NCI-H2029 treated with DMSO at 0.1 percent for 48 hours (cell line): ENCODE results near the gene NLRC3.

Experiments
- DNase-seq: peaks from one replicate; lab custom pipeline; 2025; lab: John Stamatoyannopoulos, UW

The NLRC3 gene

DNA sequence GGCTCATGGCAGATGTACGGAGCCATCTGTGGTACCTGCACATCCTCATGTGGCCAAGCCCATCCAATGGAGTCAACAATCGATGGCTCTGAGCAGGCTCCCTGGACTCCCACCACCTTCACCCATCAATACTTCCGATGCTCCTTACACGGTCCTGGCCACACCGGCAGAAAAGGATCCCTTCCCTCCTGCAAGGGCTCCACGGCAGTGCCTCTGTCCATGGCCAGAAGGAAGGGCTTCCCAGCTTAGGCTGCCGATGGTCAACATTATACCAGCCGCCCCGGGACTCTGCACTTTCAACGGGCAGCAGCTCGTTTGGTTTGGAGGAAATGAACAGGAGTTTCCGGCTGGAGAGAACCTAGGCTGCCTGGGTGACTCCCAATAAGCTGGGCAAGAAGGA lies 21.0 kb upstream of the NLRC3 start:
- DNase-seq = no peak

GRCh38 chr16:3597676-3598075 lies 20.5 kb upstream of the NLRC3 start:
- DNase-seq = no peak

DNA sequence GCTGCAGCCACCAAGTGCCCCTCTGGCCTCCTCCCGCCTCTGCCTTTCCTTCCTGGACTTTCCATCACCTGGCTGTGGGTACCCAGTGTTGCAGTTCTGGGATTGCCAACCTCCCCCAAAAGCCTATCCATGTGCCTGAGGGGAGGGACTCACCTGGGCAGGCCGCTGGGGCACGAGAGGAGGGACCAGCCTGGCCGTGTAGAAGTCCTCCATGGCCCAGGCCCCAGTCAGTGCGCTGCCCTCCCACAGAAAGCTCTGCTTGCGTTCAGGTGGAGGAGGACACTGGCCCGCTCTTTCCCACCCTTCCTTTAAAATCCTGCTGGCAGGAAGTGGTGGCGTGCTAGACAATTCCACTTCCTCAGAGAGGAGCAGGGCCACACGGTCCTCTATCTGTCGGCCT lies 20.0 kb upstream of the NLRC3 start:
- no peak for DNase-seq

DNA sequence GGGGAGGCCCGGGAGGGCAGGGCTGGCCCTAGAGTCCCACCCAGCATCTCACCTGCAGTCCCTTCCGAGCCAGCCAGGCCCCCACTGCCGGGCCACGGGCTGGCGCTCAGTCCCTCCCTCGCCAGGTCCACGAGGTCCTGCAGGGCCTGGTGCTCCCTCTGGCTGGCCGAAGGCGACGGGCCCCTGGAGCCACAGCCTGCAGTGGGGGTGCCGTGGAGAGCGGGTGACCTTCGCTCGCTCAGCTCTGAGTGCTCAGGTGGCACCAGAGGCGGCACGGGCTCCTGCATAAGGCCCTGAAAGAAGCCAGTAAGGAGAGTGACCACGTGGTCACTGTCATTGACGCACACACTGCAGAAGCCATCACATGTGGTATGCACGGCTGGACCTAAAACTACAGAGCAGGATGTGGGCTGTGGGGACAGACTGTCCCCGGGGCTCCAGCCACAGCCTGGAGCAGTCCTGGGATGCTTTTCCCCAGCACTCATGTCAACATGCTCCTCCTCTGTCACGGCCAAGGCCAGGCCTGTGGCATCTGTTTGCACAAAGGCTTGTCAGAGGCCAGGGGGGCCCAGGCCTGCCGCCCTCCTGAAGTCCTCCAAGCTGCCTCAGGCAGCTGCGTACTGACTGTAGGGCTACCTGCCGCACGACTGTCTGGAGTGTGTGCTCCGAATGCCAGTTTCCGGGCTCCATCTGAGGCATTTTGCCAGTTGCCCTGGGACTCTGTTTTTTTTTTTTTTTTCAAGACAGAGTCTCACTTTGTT lies 19.1 kb upstream of the NLRC3 start:
- no peak for DNase-seq

- no peak for DNase-seq
Measured at GRCh38 chr16:3595521-3596021, 18.4 kb upstream of the NLRC3 start.

- no peak for DNase-seq
Measured at GRCh38 chr16:3595110-3595486, 17.9 kb upstream of the NLRC3 start.

DNA sequence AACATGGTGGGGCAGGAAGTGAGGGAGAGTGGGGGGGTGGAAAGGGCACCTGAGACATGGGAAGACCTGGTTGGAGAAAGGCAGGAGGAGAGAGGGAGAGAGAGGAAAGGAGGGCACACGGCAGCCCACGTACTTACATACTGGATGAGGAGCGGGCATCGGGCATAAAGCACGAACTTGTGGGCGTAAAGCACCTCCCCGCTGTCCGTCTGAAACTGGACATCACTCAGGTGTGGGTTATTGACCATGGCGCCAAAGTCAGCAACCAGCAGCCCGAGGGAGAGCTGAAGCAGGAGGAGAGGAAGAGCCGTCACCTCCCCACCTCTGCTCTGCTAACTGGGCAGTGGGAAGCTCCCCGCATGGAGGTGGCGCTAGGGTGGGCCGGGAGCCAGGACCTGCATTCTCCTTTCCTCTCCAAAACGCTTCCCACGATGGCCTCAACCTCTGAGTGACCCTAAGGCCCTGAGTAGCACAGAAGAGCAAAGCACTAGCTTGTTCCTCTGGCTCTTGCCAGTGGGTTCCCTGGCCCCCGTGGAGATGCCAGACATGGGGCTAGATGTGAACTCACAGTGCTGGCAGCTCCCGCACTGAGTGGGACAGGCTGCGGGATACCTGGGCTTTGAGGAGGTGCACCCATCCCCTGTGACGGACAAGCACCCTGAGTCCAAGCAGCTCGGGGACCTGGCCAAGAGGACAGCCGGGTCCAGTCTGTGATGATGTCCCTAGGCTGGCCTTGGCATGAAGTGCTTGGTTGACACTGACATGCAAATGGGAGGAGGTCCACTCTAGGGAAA lies 17.3 kb upstream of the NLRC3 start:
- no peak for DNase-seq

DNA sequence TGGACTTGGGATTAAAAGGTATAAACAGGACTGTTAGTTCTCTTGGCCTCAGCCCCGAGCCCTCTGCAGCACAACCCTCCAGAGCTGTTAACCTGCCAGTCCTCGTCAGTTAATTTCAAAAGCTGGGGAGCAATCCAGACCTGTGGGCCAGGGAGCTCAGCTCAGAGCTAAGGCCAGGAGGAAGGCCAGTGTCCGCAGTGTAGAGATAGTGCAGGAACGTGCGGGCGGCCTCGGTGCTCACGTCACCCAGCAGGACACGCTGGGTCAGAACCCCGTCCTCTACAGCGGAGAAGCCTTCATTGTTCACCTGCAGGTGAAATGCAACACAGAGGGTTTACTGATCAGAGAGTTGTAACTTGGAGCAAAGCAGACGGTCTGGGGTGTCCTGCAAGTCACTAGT lies 15.4 kb upstream of the NLRC3 start:
- DNase-seq = no peak

DNA sequence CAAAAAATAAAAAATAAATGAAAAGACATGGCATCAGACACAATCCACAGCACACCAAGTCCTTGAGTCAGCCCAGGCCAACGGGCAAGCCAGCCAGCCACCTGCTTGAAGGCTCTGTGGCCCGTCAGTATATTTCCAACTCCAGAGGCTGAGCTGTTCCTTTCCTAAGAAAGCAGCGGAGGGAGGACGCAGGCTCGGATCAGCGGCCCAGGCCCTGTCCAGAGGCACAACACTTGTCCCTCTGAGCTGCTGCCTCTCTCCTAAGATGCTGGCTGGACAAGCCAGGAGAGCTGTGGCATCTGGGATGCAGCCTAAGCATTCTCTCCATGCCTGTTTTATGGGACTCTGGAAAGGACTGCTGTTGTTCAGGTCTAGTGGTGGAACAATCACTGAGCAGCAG lies 14.8 kb upstream of the NLRC3 start:
- DNase-seq = no peak

DNA sequence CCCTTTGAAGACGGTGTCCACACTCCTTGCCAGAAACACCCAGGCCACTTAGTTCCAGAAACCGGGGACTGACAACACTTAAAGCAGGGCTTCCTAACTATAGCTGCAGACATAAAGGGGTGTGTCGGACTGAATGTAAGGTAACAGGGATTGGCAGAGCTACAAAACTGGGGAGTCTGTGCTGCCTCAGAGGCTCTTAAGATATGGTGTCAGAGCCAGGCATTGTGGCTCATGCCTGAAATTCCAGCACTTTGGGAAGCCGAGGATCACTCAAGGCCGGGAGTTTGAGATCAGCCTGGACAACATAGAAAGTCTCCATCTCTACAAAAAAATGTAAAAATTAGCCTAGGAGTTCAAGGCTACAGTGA lies 14.2 kb upstream of the NLRC3 start:
- DNase-seq = no peak

- no peak for DNase-seq
Measured at GRCh38 chr16:3590736-3591435, 13.7 kb upstream of the NLRC3 start.

- DNase-seq = no peak
Measured at GRCh38 chr16:3589991-3590701, 12.9 kb upstream of the NLRC3 start.

- no peak for DNase-seq
Measured at GRCh38 chr16:3589441-3589921, 12.3 kb upstream of the NLRC3 start.

DNA sequence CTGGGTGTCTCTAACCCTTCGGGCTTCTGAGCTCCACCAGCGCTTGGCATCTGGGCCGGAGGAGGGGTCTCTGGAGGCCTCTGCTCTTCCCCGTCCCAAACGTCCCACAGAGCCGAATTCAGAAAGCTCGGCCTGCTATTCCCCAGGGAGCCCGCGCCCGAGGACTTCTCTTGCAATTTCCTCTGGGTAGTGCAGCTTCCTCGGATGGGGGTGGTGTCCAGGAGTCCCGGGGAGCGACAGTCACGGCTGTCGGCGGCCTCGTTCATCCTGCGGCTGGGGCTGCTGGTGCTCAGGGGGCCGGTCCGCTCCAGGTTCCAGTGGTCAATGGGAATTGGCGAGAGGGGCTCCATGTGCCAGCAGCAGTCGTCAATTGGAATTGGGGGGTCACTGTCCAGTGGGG lies 11.8 kb upstream of the NLRC3 start:
- no peak for DNase-seq

DNA sequence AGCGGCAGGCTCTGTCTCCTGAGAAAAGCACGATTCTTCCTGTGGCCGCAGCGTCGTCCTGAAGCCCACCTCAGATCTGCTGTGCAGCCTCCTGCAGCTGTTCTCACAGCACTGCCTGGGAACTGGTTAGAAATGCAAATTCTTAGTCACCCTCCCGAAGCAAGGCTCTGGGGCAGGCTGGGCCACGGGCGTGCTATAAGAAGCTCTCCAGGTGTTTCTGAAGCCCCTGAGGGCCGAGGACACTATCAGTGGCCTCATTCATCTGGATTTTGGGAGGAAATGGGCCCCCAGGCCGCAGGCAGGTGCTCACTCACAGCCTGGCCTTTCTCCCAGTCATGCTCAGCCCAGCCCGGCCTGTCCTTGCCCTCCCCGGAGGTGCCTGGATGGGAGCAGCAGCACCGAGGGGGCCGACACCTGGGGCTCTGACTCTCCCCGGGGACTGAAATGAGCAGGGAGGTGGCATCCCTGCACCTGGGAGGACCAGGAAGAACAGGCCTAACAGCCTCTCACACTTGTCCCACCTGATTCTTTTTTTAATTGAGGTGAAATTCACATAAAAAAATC lies 10.4 kb upstream of the NLRC3 start:
- DNase-seq = no peak

- no peak for DNase-seq
Measured at GRCh38 chr16:3584412-3584811, 7.2 kb upstream of the NLRC3 start.

DNA sequence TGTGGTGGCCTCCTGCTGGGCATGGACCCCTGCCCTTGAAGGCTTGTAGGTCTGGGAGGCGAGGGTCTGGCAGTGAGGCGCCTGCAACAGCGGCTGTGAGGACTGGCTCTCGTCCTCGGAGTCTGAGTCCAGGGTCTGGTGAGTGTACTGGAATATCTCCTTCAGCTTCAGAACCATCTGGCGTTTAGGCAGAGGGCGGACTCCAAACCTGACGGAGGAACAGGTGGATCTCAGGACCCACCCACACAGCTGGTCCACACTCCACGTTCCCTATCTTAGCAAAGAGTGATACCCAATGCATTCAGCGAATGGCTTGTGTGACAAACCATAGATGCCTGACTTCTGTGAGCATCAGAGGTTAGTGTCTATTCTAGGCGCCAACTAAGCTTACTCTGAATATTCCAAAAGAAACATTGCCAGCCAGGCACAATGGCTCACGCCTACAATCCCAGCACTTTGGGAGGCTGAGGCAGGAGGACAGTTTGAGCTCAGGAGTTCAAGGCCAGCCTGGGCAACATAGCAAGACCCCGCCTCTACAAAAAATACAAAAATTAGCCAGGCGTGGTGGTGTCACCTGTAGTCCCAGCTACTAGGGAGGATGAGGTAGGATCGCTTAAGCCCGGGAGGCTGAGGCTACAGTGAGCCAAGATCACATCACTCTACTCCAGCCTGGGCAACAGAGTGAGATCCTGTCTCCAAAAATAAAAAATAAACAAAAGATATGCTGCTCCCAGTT lies 6.3 kb upstream of the NLRC3 start:
- no peak for DNase-seq

DNA sequence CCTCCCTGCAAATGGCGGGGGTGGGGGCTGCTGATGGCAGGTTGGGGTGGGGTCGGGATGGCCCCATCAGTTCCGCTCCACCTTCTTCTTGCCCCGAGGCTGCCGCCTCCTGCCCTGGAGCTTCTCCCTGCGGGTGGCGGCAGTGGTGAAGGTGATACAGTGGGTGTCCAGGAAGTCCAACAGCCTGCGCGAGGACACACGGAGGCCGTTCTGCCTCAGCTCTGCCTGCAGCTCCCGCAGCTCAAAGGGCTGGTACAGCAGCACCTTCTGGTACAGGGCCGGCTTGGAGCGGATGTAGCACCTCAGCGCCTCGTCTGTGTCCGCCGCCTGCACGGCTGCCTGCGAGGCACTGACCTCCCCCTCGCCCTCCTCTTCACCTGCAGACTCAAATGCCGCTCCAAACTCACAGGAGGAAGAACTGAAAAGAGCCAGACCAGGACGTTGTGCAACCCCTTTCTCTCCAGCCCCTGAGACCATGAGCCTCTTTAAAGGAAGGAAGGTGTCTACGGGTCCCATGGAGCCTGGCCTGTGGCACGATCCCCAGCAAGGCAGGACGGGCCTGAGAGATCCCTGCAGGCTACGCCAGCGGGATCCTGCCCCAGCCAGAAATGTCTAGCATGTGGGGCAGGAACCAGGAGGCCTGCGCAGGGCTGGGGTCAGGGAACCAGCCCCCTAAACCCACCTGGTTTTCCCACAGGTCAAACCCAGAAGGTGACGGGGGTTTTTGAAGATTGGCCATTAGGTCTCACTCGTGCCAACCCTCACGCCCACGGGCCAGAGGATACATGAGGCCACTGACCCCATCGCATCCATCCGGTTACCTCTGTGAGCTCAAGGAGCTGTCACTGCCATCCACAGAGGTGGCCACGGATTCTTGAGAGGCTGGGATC lies 5.3 kb upstream of the NLRC3 start:
- DNase-seq = no peak

- no peak for DNase-seq
Measured at GRCh38 chr16:3581392-3581791, 4.2 kb upstream of the NLRC3 start.

DNA sequence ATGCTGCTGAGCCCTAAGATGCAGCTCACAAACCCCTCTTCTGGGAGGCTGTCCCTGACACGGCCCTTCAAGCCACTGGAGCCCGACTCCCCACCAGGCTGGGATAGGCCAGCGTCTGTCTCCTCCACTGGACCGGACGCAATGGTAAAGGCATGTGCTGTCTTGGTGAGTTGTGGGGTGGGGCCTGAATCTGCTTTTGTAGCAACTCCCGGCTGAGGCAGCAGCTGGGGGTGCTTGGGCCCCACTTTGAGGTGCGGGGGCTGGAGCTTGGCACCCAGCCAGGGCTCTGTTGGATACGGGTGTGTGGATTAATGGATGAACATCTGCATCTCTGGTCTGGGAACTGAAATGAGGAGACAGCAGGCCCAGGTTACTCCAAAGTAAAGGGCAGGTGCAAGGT lies 3.5 kb upstream of the NLRC3 start:
- DNase-seq = no peak
